SU-DHL-6 (cell line): Measurements from ENCODE around the gene LCNL1.
A peak's percentile ranks its signal among the peaks of the same experiment; 100 is the strongest.

Experiments
- H2AFZ ChIP-seq: fragments of 200-600 bp; sonication (generic); 2 replicates; pipeline ENCODE4 v1.6.1; 2014; ENCODE audit warnings: low read depth, mild to moderate bottlenecking, moderate library complexity, mixed read lengths, antibody characterized with exemption, low read length; ENCODE audit not compliant: severe bottlenecking
- H3F3A ChIP-seq: fragments of 200-600 bp; shearing (Covaris generic); 2 replicates; pipeline ENCODE4 v1.6.0; 2016; ENCODE audit warnings: antibody characterized with exemption, mild to moderate bottlenecking; ENCODE audit not compliant: insufficient read depth
- H3K27ac ChIP-seq: fragments of 200-600 bp; sonication (generic); 2 replicates; pipeline ENCODE4 v1.5.1; 2016; ENCODE audit warnings: low read depth, mild to moderate bottlenecking, low read length, moderate library complexity, mixed read lengths
- H3K27me3 ChIP-seq: fragments of 200-600 bp; sonication (generic), shearing (Covaris generic); 2 replicates; pipeline ENCODE4 v1.6.0; 2014; ENCODE audit warnings: mild to moderate bottlenecking, low read length
- H3K36me3 ChIP-seq: fragments of 200-600 bp; sonication (generic); 2 replicates; pipeline ENCODE4 v1.6.1; 2014; ENCODE audit warnings: mild to moderate bottlenecking, low read length, mixed read lengths
- H3K4me2 ChIP-seq: fragments of 300-600, 200-600 bp; shearing (Covaris generic), sonication (generic); 2 replicates; pipeline ENCODE4 v1.6.0; 2014; ENCODE audit warnings: low read length, low read depth, mild to moderate bottlenecking; ENCODE audit not compliant: poor library complexity, severe bottlenecking
- H3K4me3 ChIP-seq: fragments of 200-600 bp; sonication (generic); 2 replicates; pipeline ENCODE4 v1.5.1; 2014; ENCODE audit warnings: antibody characterized with exemption, low read length, mild to moderate bottlenecking, mixed read lengths; ENCODE audit not compliant: insufficient read depth, poor library complexity, severe bottlenecking
- H3K79me2 ChIP-seq: fragments of 200-600 bp; sonication (generic); 2 replicates; pipeline ENCODE4 v1.6.1; 2014; ENCODE audit warnings: mild to moderate bottlenecking, low read length, moderate library complexity; ENCODE audit not compliant: insufficient read depth
- H3K9ac ChIP-seq: fragments of 200-600 bp; sonication (generic); 2 replicates; pipeline ENCODE4 v1.7.0; 2014; ENCODE audit warnings: mild to moderate bottlenecking, low read length
- H3K9me2 ChIP-seq: fragments of 200-600 bp; sonication (generic); replicated peaks from 2 replicates; pipeline ENCODE4 v1.6.1; 2014; ENCODE audit warnings: low read length; ENCODE audit not compliant: insufficient read depth
- H3K9me3 ChIP-seq: fragments of 200-600 bp; sonication (generic); 2 replicates; pipeline ENCODE4 v1.6.1; 2014; ENCODE audit warnings: low read length, mixed read lengths; ENCODE audit not compliant: insufficient read depth
- H4K20me1 ChIP-seq: fragments of 200-600 bp; sonication (generic); 2 replicates; pipeline ENCODE4 v1.6.1; 2014; ENCODE audit warnings: low read depth, mild to moderate bottlenecking, antibody characterized with exemption, low read length, moderate library complexity, mixed read lengths
- EZH2phosphoT487 ChIP-seq: fragments of 200-600 bp; sonication (generic), shearing (Covaris generic); conservative IDR thresholded peaks from 2 replicates; pipeline ENCODE4 v1.6.1; 2018; ENCODE audit warnings: mild to moderate bottlenecking, antibody characterized with exemption, low read length, moderate library complexity, mixed read lengths
- TF ChIP-seq, protein P1 (sequence below): fragments of 200-600 bp; sonication (generic); IDR thresholded peaks from one replicate; pipeline ENCODE4 v1.5.1; 2017; ENCODE audit warnings: antibody characterized with exemption, mild to moderate bottlenecking, low read length, moderate library complexity; ENCODE audit not compliant: insufficient read depth, poor library complexity, severe bottlenecking

LCNL1 gene

GRCh38 chr9:136949239-136949816, 33.5 kb upstream of the LCNL1 start:
- H3K27ac ChIP-seq, result peak overlapping the region; percentile 37
- H3K79me2 ChIP-seq, result no peaks in the 10 kb centered on the region
- no peaks in the 10 kb centered on the region for H3K9me2 ChIP-seq
- no peak for TF ChIP-seq EZH2phosphoT487
- TF ChIP-seq, protein P1, sequence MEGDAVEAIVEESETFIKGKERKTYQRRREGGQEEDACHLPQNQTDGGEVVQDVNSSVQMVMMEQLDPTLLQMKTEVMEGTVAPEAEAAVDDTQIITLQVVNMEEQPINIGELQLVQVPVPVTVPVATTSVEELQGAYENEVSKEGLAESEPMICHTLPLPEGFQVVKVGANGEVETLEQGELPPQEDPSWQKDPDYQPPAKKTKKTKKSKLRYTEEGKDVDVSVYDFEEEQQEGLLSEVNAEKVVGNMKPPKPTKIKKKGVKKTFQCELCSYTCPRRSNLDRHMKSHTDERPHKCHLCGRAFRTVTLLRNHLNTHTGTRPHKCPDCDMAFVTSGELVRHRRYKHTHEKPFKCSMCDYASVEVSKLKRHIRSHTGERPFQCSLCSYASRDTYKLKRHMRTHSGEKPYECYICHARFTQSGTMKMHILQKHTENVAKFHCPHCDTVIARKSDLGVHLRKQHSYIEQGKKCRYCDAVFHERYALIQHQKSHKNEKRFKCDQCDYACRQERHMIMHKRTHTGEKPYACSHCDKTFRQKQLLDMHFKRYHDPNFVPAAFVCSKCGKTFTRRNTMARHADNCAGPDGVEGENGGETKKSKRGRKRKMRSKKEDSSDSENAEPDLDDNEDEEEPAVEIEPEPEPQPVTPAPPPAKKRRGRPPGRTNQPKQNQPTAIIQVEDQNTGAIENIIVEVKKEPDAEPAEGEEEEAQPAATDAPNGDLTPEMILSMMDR, result no peak
- peak overlapping the region; percentile 48 for H3K4me3 ChIP-seq
- H3K4me2 ChIP-seq, result peak overlapping the region; percentile 59
- no peaks in the 10 kb centered on the region for H3K36me3 ChIP-seq
- peak overlapping the region; percentile 64 for H2AFZ ChIP-seq
- H4K20me1 ChIP-seq, result no peaks in the 10 kb centered on the region
- H3K9me3 ChIP-seq, result no peaks in the 10 kb centered on the region
- peak overlapping the region; percentile 64 for H3K9ac ChIP-seq
- no peaks in the 10 kb centered on the region for H3F3A ChIP-seq
- no peaks in the 10 kb centered on the region for H3K27me3 ChIP-seq

DNA sequence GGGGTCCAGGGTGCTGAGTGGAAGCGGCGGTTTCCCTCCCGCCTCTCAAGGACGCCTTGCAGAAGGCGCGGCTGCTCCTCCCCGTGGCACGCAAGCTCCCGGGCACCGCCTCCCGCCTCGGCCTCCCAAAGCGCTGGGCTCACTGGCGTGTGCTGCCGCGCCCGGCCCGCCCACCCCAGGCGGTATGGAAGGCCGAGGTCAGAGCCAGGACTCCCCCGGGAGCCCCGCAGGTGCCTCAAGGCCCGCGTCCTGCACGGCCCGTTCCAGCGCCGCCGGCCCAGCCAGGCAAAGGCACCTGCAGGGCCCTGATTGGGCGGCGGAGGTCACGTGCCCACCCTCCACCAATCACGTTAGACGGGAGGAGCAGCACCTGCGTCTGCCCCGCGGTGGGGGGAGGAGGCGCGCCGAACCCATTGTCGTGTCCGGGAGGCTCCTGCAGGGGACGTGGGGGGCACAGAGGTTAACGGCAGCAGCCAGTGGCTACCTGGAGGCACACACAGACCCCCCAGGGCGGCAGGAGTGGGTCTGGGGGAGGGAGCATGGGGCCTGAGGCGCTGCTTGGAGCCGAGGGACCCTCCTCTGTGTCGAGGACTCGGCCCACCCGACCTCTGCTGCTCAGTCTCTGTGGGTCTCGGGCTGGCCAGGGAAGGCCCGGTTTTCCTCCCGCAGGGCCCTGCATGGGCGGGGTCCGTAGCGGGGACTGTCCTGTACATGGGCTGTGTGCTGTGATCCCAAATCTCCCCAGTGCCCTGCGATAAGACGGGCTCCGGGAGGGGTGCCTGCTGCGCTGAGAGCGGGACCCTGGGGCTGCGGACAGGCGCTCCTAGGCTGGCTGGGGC, 32.8 kb upstream of the LCNL1 start:
- Histone ChIP-seq H2AFZ (peak overlapping the region; percentile 64), H3K9ac (peak overlapping the region; percentile 64), H3K9me3 (no peaks in the 10 kb centered on the region), H3K4me2 (peak overlapping the region; percentile 59), H3K27me3 (no peaks in the 10 kb centered on the region), H4K20me1 (no peaks in the 10 kb centered on the region), H3K79me2 (no peaks in the 10 kb centered on the region), H3K36me3 (no peaks in the 10 kb centered on the region), H3K4me3 (peak overlapping the region; percentile 48), H3K27ac (peak overlapping the region; percentile 37), H3F3A (no peaks in the 10 kb centered on the region), H3K9me2 (no peaks in the 10 kb centered on the region)
- TF ChIP-seq EZH2phosphoT487, result no peak
- TF ChIP-seq, protein P1, result no peak

GRCh38 chr9:136950656-136951276, 32.0 kb upstream of the LCNL1 start:
- H3K79me2 ChIP-seq, result no peaks in the 10 kb centered on the region
- no peaks in the 10 kb centered on the region for H3F3A ChIP-seq
- peak overlapping the region; percentile 59 for H3K4me2 ChIP-seq
- no peaks in the 10 kb centered on the region for H3K9me2 ChIP-seq
- TF ChIP-seq EZH2phosphoT487, result no peak
- TF ChIP-seq, protein P1, result no peak
- peak overlapping the region; percentile 48 for H3K4me3 ChIP-seq
- no peaks in the 10 kb centered on the region for H3K36me3 ChIP-seq
- peak overlapping the region; percentile 64 for H3K9ac ChIP-seq
- H4K20me1 ChIP-seq, result no peaks in the 10 kb centered on the region
- H2AFZ ChIP-seq, result no peak overlapping the region
- no peaks in the 10 kb centered on the region for H3K27me3 ChIP-seq
- H3K9me3 ChIP-seq, result no peaks in the 10 kb centered on the region
- no peak overlapping the region for H3K27ac ChIP-seq
